ENCODE measurements around the gene TTC24. TPM values are rescaled to one million over a fixed set of nuclear protein-coding genes. Genes with fewer than 3 reads are reported as not detected.

TTC24 gene
- polyA plus RNA-seq, 3 donors, result 0.14 to 0.31 TPM; not detected in 1

DNA sequence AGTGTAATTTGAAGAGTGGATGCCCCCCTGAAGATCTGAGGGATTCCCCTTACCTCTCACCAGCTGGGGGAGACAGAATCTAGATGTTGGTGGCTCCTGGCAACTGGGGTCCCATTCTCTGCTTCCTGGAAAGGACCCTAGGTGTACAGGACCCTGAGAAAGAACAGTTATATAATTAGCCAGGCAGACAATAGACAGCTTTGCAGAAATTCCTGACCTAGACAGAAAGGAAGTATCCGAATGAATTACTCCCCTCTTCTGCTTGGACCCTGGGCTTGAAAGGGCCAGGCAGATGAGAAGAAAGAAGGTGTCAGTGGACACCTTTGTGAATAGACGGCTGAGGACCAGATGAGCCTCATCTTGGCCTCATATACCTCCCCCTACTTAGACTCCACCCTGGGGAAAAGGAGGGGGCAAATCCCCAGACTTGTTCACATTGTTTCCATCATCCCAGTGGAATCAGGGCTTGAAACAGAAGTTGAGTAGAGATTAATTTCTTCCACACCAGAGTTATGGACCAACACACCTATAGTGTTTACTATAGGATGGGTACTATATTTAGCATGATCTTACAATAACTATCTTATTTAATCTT is 5.4 kb upstream of the TTC24 start:
- TF ChIP-seq CTCF (IDR thresholded peaks at IDR 0.05), result no peak
- Mint-ChIP-seq H3K27ac (no peak overlapping the region), H3K27me3 (ENCODE audit: low read depth in 3 of 3) (peaks cover 2 to 8% (median 7%) of the 10 kb centered on the region in 3 donors), H3K4me1 (peaks cover 29% of the 10 kb centered on the region), H3K4me3 (no peak overlapping the region), H3K9me3 (peaks cover 0 to 1% (median 0%) of the 10 kb centered on the region in 7 donors), H3K36me3 (peaks cover 5 to 7% of the 10 kb centered on the region in 2 donors)
- no peak overlapping the region for H3K4me3 ChIP-seq (replicated peaks in 1 of 3; ENCODE audit: low read depth in 2 of 3, low read length in 3 of 3)
- intact Hi-C loops (cut with micrococcal nuclease), result loop anchor here in 1 of 2 donors (5.0 kb wide), 1 partner anchor 82 kb away; no protein-coding TSS in a partner anchor
- H2AFZ ChIP-seq (ENCODE audit: insufficient read depth, low read depth, low read length, poor library complexity, severe bottlenecking), result no peak overlapping the region
- H3K79me2 ChIP-seq (ENCODE audit: insufficient read depth, low read length), result peaks cover 30% of the 10 kb centered on the region
- H3K36me3 ChIP-seq (replicated peaks in 1 of 2; ENCODE audit: control insufficient read depth in 1 of 2, insufficient read depth in 2 of 2, low read length in 2 of 2), result no peaks in the 10 kb centered on the region
- no peak overlapping the region for H3K9ac ChIP-seq (ENCODE audit: insufficient read depth, low read length, poor library complexity, severe bottlenecking)
- peaks cover 22 to 24% of the 10 kb centered on the region in 2 donors for H3K4me1 ChIP-seq (ENCODE audit: control insufficient read depth in 1 of 2, insufficient read depth in 2 of 2, low read length in 2 of 2)
- DNase-seq, result no peak
- H3K9me3 ChIP-seq (replicated peaks in 1 of 2; ENCODE audit: control insufficient read depth in 1 of 2, insufficient read depth in 1 of 2, low read length in 2 of 2), result no peaks in the 10 kb centered on the region
- H3K27ac ChIP-seq (ENCODE audit: low read depth in 1 of 2, low read length in 2 of 2), result no peak overlapping the region
- no peaks in the 10 kb centered on the region for H3K27me3 ChIP-seq (ENCODE audit: control insufficient read depth in 2 of 2, insufficient read depth in 2 of 2, low read length in 2 of 2)
- WGBS (ENCODE audit: insufficient coverage), result no CpG with 5 or more reads among the region's 2 CpGs
- H3K4me2 ChIP-seq (replicated peaks; ENCODE audit: extremely low read depth, low read length, poor library complexity, severe bottlenecking), result no peak overlapping the region
- H4K20me1 ChIP-seq (ENCODE audit: insufficient read depth, low read length), result no peaks in the 10 kb centered on the region

DNA sequence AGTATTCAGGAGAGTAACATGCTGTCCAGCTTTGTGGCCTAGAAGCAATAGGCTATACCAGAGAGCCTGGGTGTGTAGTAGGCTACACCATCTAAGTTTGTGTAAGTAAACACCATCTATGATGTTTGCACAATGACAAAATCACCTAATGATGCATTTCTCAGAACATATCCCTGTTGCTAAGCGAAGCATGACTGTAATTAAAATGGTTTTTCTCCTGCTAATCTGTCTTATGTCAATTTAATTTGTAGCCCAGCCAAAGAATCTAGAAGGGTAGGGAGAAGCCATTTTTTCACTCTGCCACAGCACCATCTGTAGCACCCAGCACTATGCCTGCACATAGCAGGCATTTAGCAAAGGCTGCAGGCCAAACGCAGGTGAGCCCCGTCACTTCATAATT is 2.0 kb upstream of the TTC24 start:
- no peak for DNase-seq
- 100% methylated on average over 2 of the region's 3 CpGs for WGBS (ENCODE audit: insufficient coverage)
- H3K4me1 Mint-ChIP-seq, result peaks cover 18% of the 10 kb centered on the region
- no peaks in the 10 kb centered on the region for H3K27me3 ChIP-seq (ENCODE audit: control insufficient read depth in 2 of 2, insufficient read depth in 2 of 2, low read length in 2 of 2)
- H3K9me3 Mint-ChIP-seq, result no peaks in the 10 kb centered on the region
- H2AFZ ChIP-seq (ENCODE audit: insufficient read depth, low read depth, low read length, poor library complexity, severe bottlenecking), result no peak overlapping the region
- no peaks in the 10 kb centered on the region for H3K9me3 ChIP-seq (replicated peaks in 1 of 2; ENCODE audit: control insufficient read depth in 1 of 2, insufficient read depth in 1 of 2, low read length in 2 of 2)
- H3K27me3 Mint-ChIP-seq (ENCODE audit: low read depth in 3 of 3), result peaks cover 2 to 8% (median 8%) of the 10 kb centered on the region in 3 donors
- intact Hi-C loops (cut with micrococcal nuclease), result no loop called here
- H3K79me2 ChIP-seq (ENCODE audit: insufficient read depth, low read length), result peaks cover under 1% of the 10 kb centered on the region
- H3K27ac ChIP-seq (ENCODE audit: low read depth in 1 of 2, low read length in 2 of 2), result no peak overlapping the region
- no peaks in the 10 kb centered on the region for H4K20me1 ChIP-seq (ENCODE audit: insufficient read depth, low read length)
- peaks cover 11 to 15% of the 10 kb centered on the region in 2 donors for H3K4me1 ChIP-seq (ENCODE audit: control insufficient read depth in 1 of 2, insufficient read depth in 2 of 2, low read length in 2 of 2)
- no peak for TF ChIP-seq CTCF (IDR thresholded peaks at IDR 0.05)
- no peak overlapping the region for H3K27ac Mint-ChIP-seq
- no peaks in the 10 kb centered on the region for H3K36me3 ChIP-seq (replicated peaks in 1 of 2; ENCODE audit: control insufficient read depth in 1 of 2, insufficient read depth in 2 of 2, low read length in 2 of 2)
- H3K4me3 Mint-ChIP-seq, result no peak overlapping the region
- H3K36me3 Mint-ChIP-seq, result no peaks in the 10 kb centered on the region
- H3K9ac ChIP-seq (ENCODE audit: insufficient read depth, low read length, poor library complexity, severe bottlenecking), result no peak overlapping the region
- no peak overlapping the region for H3K4me3 ChIP-seq (replicated peaks in 1 of 3; ENCODE audit: low read depth in 2 of 3, low read length in 3 of 3)
- no peak overlapping the region for H3K4me2 ChIP-seq (replicated peaks; ENCODE audit: extremely low read depth, low read length, poor library complexity, severe bottlenecking)
